BJ (cell line): ENCODE data around the gene ANO9. TPM values are rescaled to one million over a fixed set of nuclear protein-coding genes. Genes with fewer than 3 reads are reported as not detected.

Source experiments
- CTCF ChIA-PET: fragments of 350-600 bp; formaldehyde crosslinking; extraction: SDS; loops from one replicate; lab custom pipeline; 2021; ENCODE audit warnings: antibody characterized with exemption, inconsistent platforms; lab: Yijun Ruan, JAX
- POLR2A ChIA-PET: fragments of 300-600 bp; sonication (Branson Sonifier 250); formaldehyde crosslinking; extraction: SDS; loops from one replicate; lab custom pipeline; 2021; ENCODE audit warnings: antibody characterized with exemption; lab: Charles Lee
- DNase-seq: peaks from one replicate; pipeline ENCODE4 v3.0.0-alpha.2; 2011; ENCODE audit warnings: low read depth
- H3K27me3 ChIP-seq: 2 replicates; pipeline ENCODE4 v1.6.0; 2011; ENCODE audit warnings: low read length; ENCODE audit not compliant: control insufficient read depth, insufficient read depth
- H3K36me3 ChIP-seq: 2 replicates; pipeline ENCODE4 v1.5.1; 2011; ENCODE audit warnings: low read length; ENCODE audit not compliant: control insufficient read depth, insufficient read depth
- H3K4me3 ChIP-seq: 2 replicates; pipeline ENCODE4 v1.5.1; 2011; ENCODE audit warnings: low read depth, mild to moderate bottlenecking, control low read depth, low read length
- polyA plus RNA-seq: library from polyadenylated mRNA; depleted of rRNA; stranded (reverse); fragments of >200 nt; gene quantifications from 2 replicates; pipeline ENCODE4 v1.2.3, GENCODE V29; 2011
- TF ChIP-seq, protein P1 (sequence below): IDR thresholded peaks from 2 replicates; pipeline ENCODE4 v1.5.1; 2011; ENCODE audit warnings: low read depth, mild to moderate bottlenecking, control low read depth, inconsistent platforms, low read length, moderate library complexity; ENCODE audit not compliant: insufficient read depth

ANO9 gene
- polyA plus RNA-seq, 1 experiment = not detected

DNA sequence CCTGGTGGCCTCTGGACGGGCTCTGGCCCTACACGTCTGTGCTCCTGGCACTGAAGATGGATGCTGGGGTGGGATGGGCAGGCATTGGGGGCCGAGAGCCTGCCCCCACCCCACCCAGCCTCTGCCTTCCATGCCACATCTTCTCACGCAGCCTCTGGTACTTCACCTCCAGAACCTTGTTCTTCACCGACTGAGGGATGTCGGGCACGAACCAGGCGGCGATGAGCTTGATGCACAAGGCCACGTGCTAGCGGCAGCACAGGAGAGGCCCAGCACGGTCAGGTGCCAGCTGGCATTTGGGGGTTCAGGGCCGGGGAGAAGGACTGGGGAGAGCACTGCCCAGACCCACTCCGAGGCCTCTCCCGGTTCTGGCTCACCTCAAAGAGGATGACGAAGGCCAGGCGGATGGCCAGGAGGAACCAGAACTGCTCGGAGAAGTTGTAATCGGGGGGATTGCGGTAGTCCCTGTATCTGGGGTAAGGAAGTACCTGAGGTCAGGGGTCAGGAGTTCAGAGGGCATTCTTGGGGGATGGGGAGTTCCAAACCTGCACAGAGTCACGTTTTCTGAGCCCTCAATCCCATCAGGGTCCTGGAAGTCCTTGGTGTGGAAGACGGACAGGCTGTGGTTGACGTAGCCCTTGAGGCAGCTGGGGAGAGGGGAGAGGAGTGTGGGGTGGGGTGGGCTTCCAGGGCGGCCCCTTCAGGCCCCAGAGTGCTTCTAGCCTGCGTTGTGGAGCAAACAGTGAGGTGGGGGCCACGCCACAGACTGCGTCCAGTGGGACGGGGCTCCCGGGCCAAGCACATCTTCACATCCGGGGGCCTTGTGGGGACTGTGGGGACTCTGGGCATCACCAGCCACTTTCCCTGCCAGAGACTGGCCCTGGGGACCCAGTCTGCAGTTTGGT is 23.2 kb downstream of the ANO9 start:
- no peak for DNase-seq
- Histone ChIP-seq H3K27me3 (peaks cover 4% of the 10 kb centered on the region), H3K4me3 (no peak overlapping the region), H3K36me3 (no peaks in the 10 kb centered on the region)
- TF ChIP-seq, protein P1, sequence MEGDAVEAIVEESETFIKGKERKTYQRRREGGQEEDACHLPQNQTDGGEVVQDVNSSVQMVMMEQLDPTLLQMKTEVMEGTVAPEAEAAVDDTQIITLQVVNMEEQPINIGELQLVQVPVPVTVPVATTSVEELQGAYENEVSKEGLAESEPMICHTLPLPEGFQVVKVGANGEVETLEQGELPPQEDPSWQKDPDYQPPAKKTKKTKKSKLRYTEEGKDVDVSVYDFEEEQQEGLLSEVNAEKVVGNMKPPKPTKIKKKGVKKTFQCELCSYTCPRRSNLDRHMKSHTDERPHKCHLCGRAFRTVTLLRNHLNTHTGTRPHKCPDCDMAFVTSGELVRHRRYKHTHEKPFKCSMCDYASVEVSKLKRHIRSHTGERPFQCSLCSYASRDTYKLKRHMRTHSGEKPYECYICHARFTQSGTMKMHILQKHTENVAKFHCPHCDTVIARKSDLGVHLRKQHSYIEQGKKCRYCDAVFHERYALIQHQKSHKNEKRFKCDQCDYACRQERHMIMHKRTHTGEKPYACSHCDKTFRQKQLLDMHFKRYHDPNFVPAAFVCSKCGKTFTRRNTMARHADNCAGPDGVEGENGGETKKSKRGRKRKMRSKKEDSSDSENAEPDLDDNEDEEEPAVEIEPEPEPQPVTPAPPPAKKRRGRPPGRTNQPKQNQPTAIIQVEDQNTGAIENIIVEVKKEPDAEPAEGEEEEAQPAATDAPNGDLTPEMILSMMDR = no peak
- CTCF ChIA-PET = no interaction called here
- POLR2A ChIA-PET = interaction anchor here (0.5 kb wide), 1 partner anchor 12 kb away, joined by 5 read pairs; no protein-coding TSS in a partner anchor

DNA sequence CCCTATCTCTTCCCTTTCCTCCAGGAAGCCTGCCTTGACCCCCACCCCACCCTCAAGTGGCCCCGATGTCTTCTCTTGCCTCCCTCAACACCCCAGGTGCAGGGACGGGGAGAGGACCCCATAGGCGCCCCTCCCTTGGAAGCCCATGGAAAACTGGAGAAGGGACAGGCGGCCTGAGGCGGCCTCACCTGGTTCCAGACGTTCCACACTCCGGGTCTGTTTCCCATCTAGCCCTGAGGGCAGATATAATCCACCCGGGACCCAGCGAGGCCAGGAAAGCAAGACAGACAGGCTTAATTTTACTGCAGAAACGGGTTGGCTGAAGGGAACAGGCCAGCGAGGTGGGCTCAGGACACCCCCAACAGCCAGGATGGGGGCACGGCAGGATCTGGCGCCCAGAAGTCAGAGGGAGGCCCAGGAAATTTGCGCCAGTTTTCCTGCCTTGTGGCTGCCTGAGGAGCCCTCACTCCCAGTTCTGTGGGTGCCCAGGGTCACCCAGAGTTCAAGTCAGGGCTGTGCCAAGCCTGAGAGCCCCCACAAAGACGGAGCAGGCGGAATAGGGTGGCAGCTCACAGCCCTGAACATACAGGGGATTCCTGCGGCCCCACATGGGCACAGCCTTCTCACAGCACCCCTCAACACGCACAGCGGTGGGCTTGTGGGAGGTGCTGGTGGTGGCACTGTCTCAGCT is 24.0 kb downstream of the ANO9 start:
- POLR2A ChIA-PET = no interaction called here
- no peak for DNase-seq

DNA sequence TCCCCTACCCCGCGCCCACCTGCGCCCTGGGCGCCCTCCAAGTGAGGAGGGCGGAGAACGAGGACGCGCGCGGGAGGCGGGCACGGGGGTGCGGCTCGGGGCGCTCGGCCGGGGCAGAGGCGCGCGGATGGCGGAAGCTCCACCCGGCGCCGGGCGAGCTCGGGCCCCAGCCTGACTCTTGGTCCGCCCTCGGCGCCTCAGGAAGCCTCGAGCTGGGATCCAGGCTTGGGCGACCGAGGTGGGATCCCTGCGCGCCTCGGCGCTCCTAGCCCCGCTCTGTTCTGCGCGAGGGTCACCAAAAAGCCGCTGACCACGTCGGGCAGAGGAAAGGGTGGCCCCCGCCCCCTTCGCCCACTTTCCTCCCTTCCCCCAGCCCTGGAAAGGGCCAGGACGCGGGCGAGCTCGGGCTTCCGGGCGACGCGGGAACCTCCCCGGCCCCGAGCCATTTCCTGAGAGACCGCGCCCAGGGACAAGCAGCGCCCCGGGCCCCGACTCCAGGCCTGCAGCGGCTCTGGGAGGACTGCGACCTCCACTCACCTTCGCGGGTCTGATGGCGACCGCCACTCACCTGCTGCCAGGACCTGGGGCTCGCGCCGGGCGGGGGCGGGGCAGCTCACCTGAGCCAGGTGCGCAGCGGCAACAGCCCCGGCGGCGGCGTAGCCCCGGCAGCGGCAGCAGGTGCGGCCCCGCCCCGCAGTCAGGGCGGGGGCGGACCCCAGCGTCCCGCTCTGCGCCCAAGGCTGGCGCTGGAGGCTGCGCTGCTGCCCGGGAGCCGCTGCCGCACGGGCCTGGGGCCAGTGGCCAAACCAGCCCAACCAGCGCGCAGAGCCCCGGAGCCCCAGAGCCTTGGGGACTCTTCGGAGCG is 24.8 kb downstream of the ANO9 start:
- POLR2A ChIA-PET = interaction anchor here (0.6 kb wide), 1 partner anchor 10 kb away, joined by 3 read pairs; no protein-coding TSS in a partner anchor
- no peak for DNase-seq
- peaks cover 2% of the 10 kb centered on the region for H3K27me3 ChIP-seq
- peak overlapping the region; percentile 47 for H3K4me3 ChIP-seq
- TF ChIP-seq, protein P1 = no peak
- H3K36me3 ChIP-seq = no peaks in the 10 kb centered on the region
- CTCF ChIA-PET = interaction anchor here (0.6 kb wide), 1 partner anchor 61 kb away, joined by 3 read pairs; no protein-coding TSS in a partner anchor

More for the DNA sequence above, 24.0 kb downstream of the ANO9 start:
- Histone ChIP-seq H3K36me3 (no peaks in the 10 kb centered on the region), H3K4me3 (no peak overlapping the region), H3K27me3 (peaks cover 2% of the 10 kb centered on the region)
- CTCF ChIA-PET = no interaction called here
- TF ChIP-seq, protein P1 = no peak

DNA sequence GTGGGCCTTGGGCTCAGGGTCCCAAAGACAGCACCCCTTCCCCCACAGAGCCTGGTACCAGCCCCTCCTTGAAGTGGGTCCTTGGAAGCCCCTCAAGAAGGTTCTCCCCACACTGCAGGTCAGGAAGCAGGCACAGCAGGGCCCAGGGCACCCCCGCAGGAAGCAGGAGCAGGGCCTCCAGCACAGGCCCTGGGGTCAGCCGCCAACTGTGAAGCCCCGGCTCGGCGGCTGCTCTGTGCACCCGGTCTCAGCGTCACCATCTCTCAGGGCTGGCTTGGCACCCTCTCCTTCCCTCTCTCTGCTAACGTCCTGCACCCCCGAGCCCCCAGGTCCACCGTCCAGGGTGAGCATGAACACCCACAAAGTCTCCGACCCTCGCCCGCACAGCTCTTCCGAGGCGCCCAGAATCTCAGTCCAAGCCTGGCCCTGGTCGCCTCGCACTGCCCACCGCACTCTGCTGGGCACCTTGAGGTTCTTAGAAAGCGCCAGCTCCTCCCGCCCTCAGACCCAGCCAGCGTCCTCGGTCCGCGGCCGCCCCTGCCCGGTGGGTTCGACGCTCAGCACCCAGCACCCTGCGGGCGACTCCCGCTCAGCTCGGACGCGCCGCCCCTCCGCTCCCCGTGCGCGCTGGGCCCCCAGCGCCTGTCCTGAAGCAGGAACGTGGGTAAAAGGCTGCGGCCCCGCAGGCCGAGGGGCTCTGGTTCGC is 25.6 kb downstream of the ANO9 start:
- ChIA-PET CTCF (interaction anchor here (0.6 kb wide), 1 partner anchor 62 kb away, joined by 3 read pairs; no protein-coding TSS in a partner anchor), POLR2A (no interaction called here)
- Histone ChIP-seq H3K27me3 (peaks cover 2% of the 10 kb centered on the region), H3K4me3 (peak overlapping the region; percentile 47), H3K36me3 (no peaks in the 10 kb centered on the region)
- DNase-seq = no peak
- TF ChIP-seq, protein P1 = no peak
